Measurements from ENCODE around the gene HSFX4.
"Not testable (repeated sequence)": the region's sequence is repeated elsewhere in the genome, so short reads cannot be mapped to it uniquely, and the experiment has no call there.

HSFX4 gene

GRCh38 chrX:149937328-149937727 is 8.0 kb downstream of the HSFX4 start:
- not testable (repeated sequence) for DNase-seq (ENCODE audit: low read depth in 2 of 2, low spot score in 1 of 2)

- no peak for DNase-seq (ENCODE audit: low read depth in 2 of 2, low spot score in 1 of 2)
These were observed 8.6 kb downstream of the HSFX4 start for GRCh38 chrX:149937871-149938426.

GRCh38 chrX:149938427-149938880 is 9.1 kb downstream of the HSFX4 start, which contains the start of gene EOLA2:
Gene EOLA2 (minus strand): TSS chrX:149938491. CDS start chrX:149933874, 4,617 bp downstream.
- peak; percentile 71 to 82 for DNase-seq (ENCODE audit: low read depth in 2 of 2, low spot score in 1 of 2)

- DNase-seq (ENCODE audit: low read depth in 2 of 2, low spot score in 1 of 2), result peak; percentile 69 to 77
These were observed 9.7 kb downstream of the HSFX4 start for GRCh38 chrX:149938881-149939654.

- no peak for DNase-seq (ENCODE audit: low read depth in 2 of 2, low spot score in 1 of 2)
These were observed 10.2 kb downstream of the HSFX4 start for GRCh38 chrX:149939655-149939904.

GRCh38 chrX:149939905-149940673 is 10.7 kb downstream of the HSFX4 start:
- DNase-seq (ENCODE audit: low read depth in 2 of 2, low spot score in 1 of 2), result peak; percentile 66 to 82

GRCh38 chrX:149940674-149941024 is 11.3 kb downstream of the HSFX4 start:
- DNase-seq (ENCODE audit: low read depth in 2 of 2, low spot score in 1 of 2), result not testable (repeated sequence)

GRCh38 chrX:149945087-149945670 is 15.8 kb downstream of the HSFX4 start:
- not testable (repeated sequence) for DNase-seq (ENCODE audit: low read depth in 2 of 2, low spot score in 1 of 2)

GRCh38 chrX:149945820-149946219 is 16.4 kb downstream of the HSFX4 start:
- DNase-seq (ENCODE audit: low read depth in 2 of 2, low spot score in 1 of 2), result not testable (repeated sequence)

GRCh38 chrX:149946932-149947331 is 17.6 kb downstream of the HSFX4 start:
- not testable (repeated sequence) for DNase-seq (ENCODE audit: low read depth in 2 of 2, low spot score in 1 of 2)

- DNase-seq (ENCODE audit: low read depth in 2 of 2, low spot score in 1 of 2), result no peak
These were observed 18.6 kb downstream of the HSFX4 start for GRCh38 chrX:149948016-149948415.

GRCh38 chrX:149949743-149950436 is 20.5 kb downstream of the HSFX4 start:
- DNase-seq (ENCODE audit: low read depth in 2 of 2, low spot score in 1 of 2), result no peak

GRCh38 chrX:149950681-149951080 is 21.3 kb downstream of the HSFX4 start:
- no peak for DNase-seq (ENCODE audit: low read depth in 2 of 2, low spot score in 1 of 2)

- DNase-seq (ENCODE audit: low read depth in 2 of 2, low spot score in 1 of 2), result no peak
These were observed 32.2 kb downstream of the HSFX4 start for GRCh38 chrX:149961572-149961971.

GRCh38 chrX:149962010-149962409 is 32.6 kb downstream of the HSFX4 start:
- DNase-seq (ENCODE audit: low read depth in 2 of 2, low spot score in 1 of 2), result no peak

GRCh38 chrX:149962859-149963757 is 33.7 kb downstream of the HSFX4 start:
- no peak for DNase-seq (ENCODE audit: low read depth in 2 of 2, low spot score in 1 of 2)

GRCh38 chrX:149979126-149979644 is 49.8 kb downstream of the HSFX4 start:
- DNase-seq (ENCODE audit: low read depth in 2 of 2, low spot score in 1 of 2), result no peak

All from stimulated activated CD8-positive, alpha-beta memory T cell treated with anti-CD3 and anti-CD28 coated beads, Interleukin-4, amount 100 ng/mL, for 1 hour (primary cell).